Measurements from ENCODE around the gene SPTBN2. TPM values are rescaled to one million over a fixed set of nuclear protein-coding genes. Genes with fewer than 3 reads are reported as not detected.

Gene SPTBN2
- total and polyA plus RNA-seq, 2 of the 4 experiments (the other 2 are of a cell fraction), result 0.18 to 0.41 TPM

GRCh38 chr11:66747480-66747879, 18.5 kb upstream of the SPTBN2 start:
- no peak overlapping the region for H4K5ac ChIP-seq (ENCODE audit: low read depth, low read length)
- H3K23ac ChIP-seq (ENCODE audit: low read depth, low read length), result no peak overlapping the region
- in situ Hi-C loops (cut with MboI; ENCODE audit: low sequenced_read_pairs) (no loop called here), dilution Hi-C loops (cut with HindIII; ENCODE audit: low sequenced_read_pairs, unreplicated experiment) (no loop called here), intact Hi-C loops (cut with micrococcal nuclease) (no loop called here)
- H3K27me3 ChIP-seq (ENCODE audit: control insufficient read depth, insufficient read depth, low read length), result no peaks in the 10 kb centered on the region
- H3K27ac ChIP-seq (ENCODE audit: insufficient read depth, low read length), result no peak overlapping the region
- no peak for TF ChIP-seq POLR2A (IDR thresholded peaks at IDR 0.05; ENCODE audit: low read depth, low read length)
- TF ChIP-seq CHD1 (IDR thresholded peaks at IDR 0.05; ENCODE audit: low read depth, low read length), result no peak
- TF ChIP-seq RFX5 (IDR thresholded peaks at IDR 0.05; ENCODE audit: low read depth, low read length), result no peak
- TF ChIP-seq FOS (IDR thresholded peaks at IDR 0.05; ENCODE audit: low read depth, low read length), result no peak
- no peak for TF ChIP-seq BHLHE40 (IDR thresholded peaks at IDR 0.05; ENCODE audit: low read depth, low read length)
- no peak for TF ChIP-seq SMC3 (IDR thresholded peaks at IDR 0.05; ENCODE audit: low read depth, low read length)
- TF ChIP-seq RCOR1 (IDR thresholded peaks at IDR 0.05; ENCODE audit: insufficient replicate concordance, low read length), result no peak
- TF ChIP-seq CEBPB (IDR thresholded peaks at IDR 0.05; ENCODE audit: low read depth, low read length), result no peak
- TF ChIP-seq USF2 (IDR thresholded peaks at IDR 0.05; ENCODE audit: low read depth, low read length), result no peak
- no peak for TF ChIP-seq RAD21 (IDR thresholded peaks at IDR 0.05; ENCODE audit: low read length)
- no peak for TF ChIP-seq MAZ (IDR thresholded peaks at IDR 0.05; ENCODE audit: borderline replicate concordance, low read depth, low read length)
- no peak for TF ChIP-seq NFE2L2 (IDR thresholded peaks at IDR 0.05; ENCODE audit: low read depth, low read length)
- TF ChIP-seq MAFK (IDR thresholded peaks at IDR 0.05; ENCODE audit: low read depth, low read length), result no peak
- no peak for TF ChIP-seq CTCF (conservative IDR thresholded peaks at IDR 0.05; ENCODE audit: low read depth, low read length)
- TF ChIP-seq ELK1 (IDR thresholded peaks at IDR 0.05; ENCODE audit: borderline replicate concordance, low read depth, low read length), result no peak
- TF ChIP-seq MXI1 (IDR thresholded peaks at IDR 0.05; ENCODE audit: borderline replicate concordance, low read depth, low read length), result no peak
- ATAC-seq (ENCODE audit: low read depth) (no peak), DNase-seq (no peak)
- peaks cover 25 to 44% of the 10 kb centered on the region in 2 experiments for H3K79me1 ChIP-seq (ENCODE audit: low read depth in 1 of 2, low read length in 2 of 2)
- no peaks in the 10 kb centered on the region for H3K36me3 ChIP-seq (ENCODE audit: control insufficient read depth, insufficient read depth, low read length)
- ChIA-PET POLR2A (ENCODE audit: unreplicated experiment) (no interaction called here), CTCF (interaction anchor here (1.1 kb wide), 1 partner anchor 20 kb away, joined by 3 read pairs; no protein-coding TSS in a partner anchor)
- no peak overlapping the region for H4K91ac ChIP-seq (ENCODE audit: insufficient read depth, low read depth, low read length)
- no peaks in the 10 kb centered on the region for H3K4me1 ChIP-seq (ENCODE audit: control insufficient read depth, insufficient read depth, low read length)
- no peak overlapping the region for H3K4ac ChIP-seq (ENCODE audit: low read depth, low read length)
- no peak overlapping the region for H2BK5ac ChIP-seq (ENCODE audit: low read depth, low read length, poor library complexity, severe bottlenecking)
- H2BK120ac ChIP-seq (ENCODE audit: low read depth, low read length), result no peak overlapping the region
- H2AFZ ChIP-seq (replicated peaks; ENCODE audit: low read length, poor library complexity), result no peak overlapping the region
- no peak overlapping the region for H3K4me2 ChIP-seq (ENCODE audit: low read depth, low read length)
- no peaks in the 10 kb centered on the region; the same call in 1 of the 2 replicates for H4K20me1 ChIP-seq (ENCODE audit: insufficient read depth, low read length)
- no peak overlapping the region for H2AK9ac ChIP-seq (replicated peaks; ENCODE audit: low read depth, low read length, poor library complexity)
- H2BK15ac ChIP-seq (ENCODE audit: low read depth, low read length), result no peak overlapping the region
- H2AK5ac ChIP-seq (ENCODE audit: low read depth, low read length), result no peak overlapping the region
- no peak overlapping the region for H3K4me3 ChIP-seq (ENCODE audit: insufficient read depth, low read depth, low read length)
- no peak overlapping the region for H2BK20ac ChIP-seq (ENCODE audit: low read depth, low read length)
- H4K8ac ChIP-seq (ENCODE audit: low read depth in 2 of 2, low read length in 2 of 2), result no peak overlapping the region
- H3K18ac ChIP-seq (ENCODE audit: low read depth, low read length), result no peak overlapping the region
- BruUV-seq (replicated peaks), result no TSS peak
- no peak overlapping the region for H3K14ac ChIP-seq (replicated peaks; ENCODE audit: low read depth, low read length)
- no peak overlapping the region for H3K9ac ChIP-seq (ENCODE audit: low read depth, low read length)
- H3K9me3 ChIP-seq (ENCODE audit: control insufficient read depth, insufficient read depth, low read length), result no peaks in the 10 kb centered on the region
- 80% methylated on average over 1 of the region's 7 CpGs; no CpG with 5 or more reads in 1 of the 2 experiments for WGBS, 2 experiments (ENCODE audit: extremely low coverage in 2 of 2, insufficient read length in 1 of 2)
- H3K56ac ChIP-seq (ENCODE audit: extremely low read depth, insufficient read depth, low read length), result no peak overlapping the region
- H3K9me1 ChIP-seq (ENCODE audit: insufficient read depth, low read length), result peaks cover 3% of the 10 kb centered on the region
